ENCODE data around the gene RARG.

GRCh38 chr12:53229454-53229853 lies 2.6 kb downstream of the RARG start:
- TF ChIP-seq, protein P1, sequence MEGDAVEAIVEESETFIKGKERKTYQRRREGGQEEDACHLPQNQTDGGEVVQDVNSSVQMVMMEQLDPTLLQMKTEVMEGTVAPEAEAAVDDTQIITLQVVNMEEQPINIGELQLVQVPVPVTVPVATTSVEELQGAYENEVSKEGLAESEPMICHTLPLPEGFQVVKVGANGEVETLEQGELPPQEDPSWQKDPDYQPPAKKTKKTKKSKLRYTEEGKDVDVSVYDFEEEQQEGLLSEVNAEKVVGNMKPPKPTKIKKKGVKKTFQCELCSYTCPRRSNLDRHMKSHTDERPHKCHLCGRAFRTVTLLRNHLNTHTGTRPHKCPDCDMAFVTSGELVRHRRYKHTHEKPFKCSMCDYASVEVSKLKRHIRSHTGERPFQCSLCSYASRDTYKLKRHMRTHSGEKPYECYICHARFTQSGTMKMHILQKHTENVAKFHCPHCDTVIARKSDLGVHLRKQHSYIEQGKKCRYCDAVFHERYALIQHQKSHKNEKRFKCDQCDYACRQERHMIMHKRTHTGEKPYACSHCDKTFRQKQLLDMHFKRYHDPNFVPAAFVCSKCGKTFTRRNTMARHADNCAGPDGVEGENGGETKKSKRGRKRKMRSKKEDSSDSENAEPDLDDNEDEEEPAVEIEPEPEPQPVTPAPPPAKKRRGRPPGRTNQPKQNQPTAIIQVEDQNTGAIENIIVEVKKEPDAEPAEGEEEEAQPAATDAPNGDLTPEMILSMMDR (IDR thresholded peaks at IDR 0.05): no peak
- TF ChIP-seq POLR2A (IDR thresholded peaks at IDR 0.05): no peak

Measured in adrenal gland (tissue), 5 donors.